GM12891 (cell line): ENCODE results near the gene MPZL2.
A peak's percentile ranks its signal among the peaks of the same experiment; 100 is the strongest.

Experiments
- DNase-seq: peaks from one replicate; pipeline ENCODE4 v3.0.0; 2011; ENCODE audit warnings: low spot score; ENCODE audit not compliant: insufficient read length
- FAIRE-seq: peaks from 2 replicates; lab custom pipeline; 2011; peaks lifted over from hg19 to GRCh38; lab: Jason Lieb, UNC
- PAX5 ChIP-seq: IDR thresholded peaks from 2 replicates; pipeline ENCODE4 v1.6.1; 2011; ENCODE audit warnings: low read length, moderate library complexity, mild to moderate bottlenecking; ENCODE audit not compliant: insufficient read depth, severe bottlenecking
- POLR2A ChIP-seq: IDR thresholded peaks from 2 replicates; pipeline ENCODE4 v1.6.1; 2011; ENCODE audit warnings: low read depth, low read length, control low read depth
- POLR2AphosphoS5 ChIP-seq: IDR thresholded peaks from 2 replicates; pipeline ENCODE4 v1.6.1; 2011; ENCODE audit warnings: low read depth, low read length, control low read depth
- POU2F2 ChIP-seq: IDR thresholded peaks from 2 replicates; pipeline ENCODE4 v1.6.1; 2011; ENCODE audit warnings: low read depth, mild to moderate bottlenecking, control low read depth, low read length, moderate library complexity
- SPI1 ChIP-seq: IDR thresholded peaks from 2 replicates; pipeline ENCODE4 v1.6.1; 2011; ENCODE audit warnings: low read depth, low read length, control low read depth
- TAF1 ChIP-seq: IDR thresholded peaks from 2 replicates; pipeline ENCODE4 v1.6.1; 2011; ENCODE audit warnings: low read depth, low read length, control low read depth

The MPZL2 gene

GRCh38 chr11:118224511-118225188 is 39.4 kb downstream of the MPZL2 start, which contains the start of gene JAML:
JAML (minus strand) TSS chr11:118225011; CDS start chr11:118214866, 10,145 bp downstream.
- FAIRE-seq: peak; percentile 69
- no peak for DNase-seq
- TF ChIP-seq SPI1 (no peak), POU2F2 (no peak), TAF1 (no peak; the same call in 1 of the 2 replicates), POLR2AphosphoS5 (no peak), POLR2A (no peak), PAX5 (no peak)

DNA sequence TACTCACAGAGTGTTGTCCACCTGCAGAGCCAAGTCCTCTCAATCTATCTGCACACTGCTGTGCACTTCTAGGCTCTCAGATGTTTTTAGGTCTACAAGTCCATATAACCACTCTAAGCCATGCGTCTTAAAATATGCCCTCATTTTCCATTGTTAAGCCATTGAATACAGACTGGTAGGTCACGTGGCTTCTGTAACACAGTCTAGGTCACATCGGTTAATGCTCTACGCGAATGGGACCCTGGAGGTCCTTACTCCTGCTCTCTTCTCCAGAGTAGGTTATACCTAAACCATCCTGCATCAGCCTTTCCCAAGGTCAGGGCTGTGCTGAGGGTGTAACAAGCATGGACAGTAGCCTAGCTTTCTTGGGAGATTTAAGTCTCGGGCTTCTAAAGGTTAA is 40.1 kb downstream of the MPZL2 start:
- peak; percentile 80 for FAIRE-seq
- no peak for DNase-seq
- TF ChIP-seq POLR2AphosphoS5 (no peak), POU2F2 (no peak), TAF1 (no peak), PAX5 (no peak), POLR2A (no peak)

- no peak for TF ChIP-seq TAF1
- no peak for TF ChIP-seq SPI1
- no peak for TF ChIP-seq POU2F2
- no peak for TF ChIP-seq PAX5
- no peak for TF ChIP-seq POLR2A
- no peak for TF ChIP-seq POLR2AphosphoS5
- FAIRE-seq (no peak), DNase-seq (no peak)
Measured at GRCh38 chr11:118223570-118223969, 40.5 kb downstream of the MPZL2 start.

DNA sequence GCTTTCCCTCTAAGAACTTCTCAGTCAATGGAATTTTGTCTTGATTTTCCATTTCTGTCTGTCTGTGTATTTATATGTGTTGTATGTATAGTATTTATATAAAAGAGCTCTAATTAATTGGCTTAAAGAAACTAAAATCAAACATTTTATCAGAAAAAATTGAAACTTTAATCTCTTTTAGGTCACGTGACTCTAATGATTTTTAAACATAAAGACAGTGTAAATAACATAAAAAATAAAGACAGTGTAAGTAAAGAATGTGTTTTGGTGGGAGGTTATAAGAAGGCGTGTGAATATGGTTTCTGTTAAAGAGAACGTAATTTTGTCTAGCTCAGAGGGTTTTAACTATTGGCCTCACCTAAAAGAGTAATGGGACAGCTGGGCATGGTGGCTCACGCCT is 41.7 kb downstream of the MPZL2 start:
- FAIRE-seq: no peak
- no peak for TF ChIP-seq TAF1
- TF ChIP-seq POU2F2: no peak
- no peak for TF ChIP-seq SPI1
- TF ChIP-seq POLR2A: no peak
- TF ChIP-seq POLR2AphosphoS5: no peak
- TF ChIP-seq PAX5: no peak

GRCh38 chr11:118221419-118221818 is 42.7 kb downstream of the MPZL2 start:
- TF ChIP-seq SPI1 (no peak), TAF1 (no peak), POU2F2 (no peak), PAX5 (no peak), POLR2A (no peak), POLR2AphosphoS5 (no peak)
- FAIRE-seq: no peak
- no peak for DNase-seq

More for the DNA sequence above, 41.7 kb downstream of the MPZL2 start:
- DNase-seq: no peak

DNA sequence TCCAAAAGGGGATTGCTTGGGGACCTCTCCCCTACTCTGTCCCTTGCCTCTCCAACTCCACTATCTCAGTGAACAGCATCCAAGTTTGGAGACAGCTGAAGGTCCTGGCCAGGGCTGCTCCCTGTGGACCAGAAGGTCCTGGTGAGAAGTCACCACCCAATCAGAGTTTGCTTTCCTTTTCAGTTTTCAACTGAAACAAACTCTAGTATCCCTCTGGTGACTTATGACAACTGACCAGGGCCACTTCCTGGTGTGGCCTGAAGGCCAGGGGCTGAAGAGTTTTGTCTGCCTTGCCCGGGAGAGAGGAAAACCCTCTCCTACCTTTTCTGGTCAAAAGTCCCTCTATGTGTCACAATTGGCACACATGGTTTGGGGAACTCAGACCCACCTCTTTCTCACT is 44.4 kb downstream of the MPZL2 start:
- peak; percentile 16 for FAIRE-seq
- TF ChIP-seq POU2F2 (no peak), PAX5 (no peak), SPI1 (no peak), POLR2AphosphoS5 (no peak)
- no peak for DNase-seq

DNA sequence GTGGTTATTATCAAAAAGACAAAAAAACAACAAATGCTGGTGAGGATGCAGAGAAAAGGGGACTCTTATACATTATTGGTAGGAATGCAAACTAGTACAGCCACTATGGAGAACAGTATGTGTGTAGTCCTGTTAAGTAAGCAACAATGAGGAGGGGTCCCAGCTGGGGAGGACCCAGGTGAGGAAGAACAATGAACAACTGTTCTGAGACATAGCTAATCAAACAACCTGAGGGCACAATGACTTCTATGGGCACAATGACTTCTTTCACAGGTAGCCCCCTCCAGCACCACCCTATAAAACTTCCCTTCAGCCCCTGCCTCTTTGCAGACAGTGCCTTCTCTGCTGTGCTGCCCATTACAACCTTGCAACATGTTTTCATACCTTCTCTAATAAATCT is 44.9 kb downstream of the MPZL2 start:
- no peak for TF ChIP-seq POU2F2
- TF ChIP-seq POLR2AphosphoS5: no peak
- TF ChIP-seq PAX5: no peak
- no peak for TF ChIP-seq TAF1
- TF ChIP-seq POLR2A: no peak
- TF ChIP-seq SPI1: no peak

GRCh38 chr11:118217575-118217974 is 46.5 kb downstream of the MPZL2 start:
- FAIRE-seq (peak; percentile 78), DNase-seq (no peak)
- TF ChIP-seq POU2F2 (no peak), SPI1 (peak; percentile 26; the same call in 1 of the 2 replicates)

More for the DNA sequence above, 44.9 kb downstream of the MPZL2 start:
- DNase-seq: no peak
- FAIRE-seq: no peak

DNA sequence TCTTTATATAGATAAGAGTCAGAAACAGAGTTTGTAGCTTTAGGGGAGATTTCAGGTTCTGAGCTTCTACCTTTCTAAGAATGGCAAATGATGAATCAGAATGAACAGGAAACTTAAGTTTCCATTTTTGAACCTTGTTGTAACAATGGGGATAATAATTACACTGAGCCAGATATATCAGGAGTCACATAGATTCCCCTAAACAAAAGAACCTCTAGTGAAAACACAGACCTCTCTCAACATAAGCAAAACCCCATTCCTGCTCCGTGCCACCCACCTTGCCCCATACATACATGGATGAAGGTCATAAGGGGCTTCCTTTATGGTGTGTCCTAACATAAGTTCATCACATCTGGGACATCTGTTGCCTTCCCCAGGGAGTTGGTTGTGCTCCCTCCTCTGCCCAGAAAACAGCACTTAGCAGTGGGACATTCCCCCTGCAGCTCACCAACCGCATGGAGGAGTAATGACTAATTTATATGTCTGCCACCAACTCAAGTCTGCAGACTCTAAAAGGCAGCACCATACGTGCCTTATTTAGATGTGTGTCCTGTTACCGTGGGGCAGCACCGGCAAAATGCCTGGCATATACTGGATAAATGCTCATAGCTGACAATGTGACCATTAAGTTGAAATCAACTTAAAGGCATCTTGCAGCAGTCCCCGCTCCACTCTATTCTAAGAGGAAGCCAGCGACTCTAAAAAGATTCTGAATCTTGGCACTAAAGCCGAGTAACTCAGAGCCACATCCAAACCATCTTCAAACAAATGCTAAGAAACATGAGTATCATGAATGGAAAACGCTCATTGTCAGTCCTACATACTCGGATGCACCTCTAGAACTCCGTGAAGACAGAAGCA is 47.2 kb downstream of the MPZL2 start:
- FAIRE-seq: peak; percentile 86
- TF ChIP-seq POLR2A (no peak), SPI1 (no peak), PAX5 (no peak), TAF1 (no peak), POU2F2 (peak; percentile 14; the same call in 1 of the 2 replicates), POLR2AphosphoS5 (no peak)
- no peak for DNase-seq
